GM11168 (cell line): Measurements from ENCODE around the gene ANKMY2.
"Not testable (repeated sequence)": the region's sequence is repeated elsewhere in the genome, so short reads cannot be mapped to it uniquely, and the experiment has no call there.

ENCODE experiments used
- in situ Hi-C: fragments of 300-500 bp; cut with MboI; formaldehyde crosslinking; loops from one replicate; pipeline ENCODE4 v1.12.0; 2022; ENCODE audit warnings: low sequenced_read_pairs; ENCODE audit not compliant: unreplicated experiment

ANKMY2 gene

DNA sequence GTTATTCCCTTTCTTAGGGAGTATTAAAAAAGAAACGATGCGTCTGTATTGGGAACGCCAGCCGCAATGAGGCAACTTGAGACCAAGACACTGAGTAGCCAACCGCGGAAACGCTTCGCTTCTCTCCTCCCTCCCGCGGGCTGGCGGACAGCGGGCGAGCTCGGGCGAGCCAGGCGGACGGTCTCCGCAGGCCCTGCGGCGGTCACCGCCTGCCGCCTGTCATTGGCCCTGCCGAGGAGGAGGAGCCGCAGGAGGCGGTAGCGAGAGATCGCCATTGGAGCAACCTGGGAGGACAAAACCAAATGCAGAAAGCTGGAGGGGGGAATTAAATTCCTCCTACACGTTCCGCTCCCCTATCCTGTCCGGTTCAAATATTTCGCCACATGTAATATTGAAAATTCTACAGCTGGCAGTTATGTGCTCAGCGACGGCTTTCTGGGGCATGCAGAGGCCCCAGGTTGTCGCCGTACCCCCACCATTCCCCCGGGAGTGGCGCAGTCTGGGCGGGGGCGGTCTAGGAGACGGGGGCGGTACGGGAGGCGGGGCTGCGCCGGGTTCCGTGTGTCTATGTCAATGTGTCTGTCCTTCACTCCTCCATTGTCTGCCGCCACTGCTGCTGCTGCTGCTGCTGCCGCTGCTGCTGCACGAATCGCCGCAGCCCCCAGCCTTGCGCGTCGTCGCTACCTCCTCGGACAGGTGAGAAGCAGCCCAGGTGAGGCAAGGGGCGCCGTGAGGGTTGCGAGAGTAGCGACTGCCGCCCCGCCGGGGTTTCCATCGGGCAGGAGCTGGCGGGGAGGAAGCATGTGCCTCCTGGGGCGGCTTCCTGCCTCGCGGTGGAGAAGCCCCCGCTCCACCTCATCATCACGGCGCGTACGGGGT, at the start of gene ANKMY2, which contains the start of gene BZW2:
TSS of gene ANKMY2 (minus strand) at position 162 of the 879 bp plus-strand sequence. CDS start 181 bp downstream, outside the sequence.
TSS of gene BZW2 (plus strand) at position 589 of the 879 bp plus-strand sequence. CDS start 19,263 bp downstream, outside the sequence.
- in situ Hi-C loops = no loop called here

GRCh38 chr7:16694806-16695205, 49.3 kb upstream of the ANKMY2 start:
- in situ Hi-C loops = no loop called here

- in situ Hi-C loops = no loop called here
Observed at GRCh38 chr7:16693601-16694318, 48.2 kb upstream of the ANKMY2 start.

- in situ Hi-C loops = no loop called here
Observed at GRCh38 chr7:16691241-16691640, 45.7 kb upstream of the ANKMY2 start.

DNA sequence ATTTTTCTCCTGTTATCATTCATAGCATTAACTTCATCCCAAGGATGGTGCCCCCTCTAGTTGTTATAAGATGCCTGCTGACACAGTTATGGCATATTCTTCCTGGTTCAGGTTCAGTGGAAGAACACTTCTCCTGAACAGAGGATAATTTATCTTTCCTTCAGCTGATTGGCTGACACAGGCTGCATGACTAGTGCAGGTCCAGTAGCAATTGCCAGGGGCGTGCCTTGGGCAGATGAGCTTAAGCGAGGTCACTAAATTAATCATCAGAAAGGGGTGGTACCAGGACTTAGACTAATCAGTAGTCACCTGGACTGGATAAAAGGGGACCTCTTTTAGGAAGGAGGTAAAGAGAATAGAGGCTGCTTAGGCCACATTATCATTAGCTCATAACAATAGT, 42.7 kb upstream of the ANKMY2 start:
- in situ Hi-C loops = no loop called here

DNA sequence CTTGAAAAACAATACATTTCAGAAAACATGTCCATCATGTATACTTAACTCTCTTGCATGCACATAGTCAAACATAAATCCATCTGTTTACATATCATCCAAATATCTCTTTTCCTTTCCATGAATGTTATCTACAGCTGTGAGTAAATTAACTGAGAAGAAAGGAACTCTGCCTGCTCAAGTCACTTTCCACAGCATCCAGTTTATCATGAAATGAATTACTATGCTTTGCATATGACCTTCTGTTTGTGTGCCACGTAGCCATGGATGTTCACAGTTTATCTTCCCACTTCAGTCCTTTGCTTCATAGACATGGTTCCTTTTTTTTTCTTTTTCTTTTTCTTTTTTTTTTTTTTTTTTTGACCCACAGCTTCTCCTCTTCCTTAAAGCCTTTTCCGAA, 40.0 kb upstream of the ANKMY2 start:
- in situ Hi-C loops = no loop called here

GRCh38 chr7:16684935-16685334, 39.4 kb upstream of the ANKMY2 start:
- in situ Hi-C loops = no loop called here

GRCh38 chr7:16678645-16679566, 33.4 kb upstream of the ANKMY2 start:
- in situ Hi-C loops = not testable (repeated sequence)

DNA sequence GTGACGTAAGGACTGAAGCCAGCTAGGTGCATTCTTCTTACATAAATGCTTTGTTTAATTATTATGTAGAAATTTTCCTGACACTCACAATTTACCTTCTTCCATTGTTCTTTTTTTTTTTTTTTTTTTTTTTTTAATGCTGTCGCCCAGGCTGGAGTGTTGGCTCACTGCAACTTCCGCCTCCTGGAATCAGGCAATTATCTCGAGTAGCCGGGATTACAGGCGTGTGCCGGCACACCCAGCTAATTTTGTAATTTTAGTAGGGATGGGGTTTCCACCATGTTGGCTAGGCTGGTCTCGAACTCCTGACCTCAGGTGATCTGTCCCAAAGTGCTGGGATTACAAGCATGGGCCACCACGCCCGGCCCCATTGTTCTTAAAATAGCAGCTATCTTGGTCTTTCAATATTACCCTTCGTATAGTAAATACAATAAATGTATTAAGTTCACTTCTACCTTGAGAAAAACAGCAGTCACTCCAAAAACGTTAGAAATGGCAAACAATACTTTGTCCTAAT, 32.5 kb upstream of the ANKMY2 start:
- in situ Hi-C loops = no loop called here

- in situ Hi-C loops = no loop called here
Observed at GRCh38 chr7:16675277-16675676, 29.7 kb upstream of the ANKMY2 start.

- in situ Hi-C loops = no loop called here
Observed at GRCh38 chr7:16671811-16672210, 26.3 kb upstream of the ANKMY2 start.

- in situ Hi-C loops = no loop called here
Observed at GRCh38 chr7:16670731-16671344, 25.3 kb upstream of the ANKMY2 start.

GRCh38 chr7:16670021-16670420, 24.5 kb upstream of the ANKMY2 start:
- in situ Hi-C loops = no loop called here

DNA sequence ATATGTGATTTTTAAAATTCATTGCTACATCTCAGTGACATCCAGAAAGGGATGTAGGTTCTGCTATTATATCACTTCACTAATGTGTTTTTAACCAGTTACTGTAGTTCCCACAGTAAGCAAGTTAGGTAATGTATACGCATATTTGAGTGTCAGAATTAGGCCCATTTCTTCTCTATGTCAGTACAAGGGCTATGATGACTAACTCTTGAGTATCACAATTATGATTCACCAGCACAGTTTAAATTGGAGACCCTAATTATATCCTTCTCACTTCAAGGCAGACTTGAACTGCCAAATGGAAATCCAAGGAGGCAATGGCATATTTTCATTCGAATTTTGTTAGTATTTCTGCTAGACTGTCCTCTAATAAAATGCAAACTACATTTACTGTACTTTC, 24.0 kb upstream of the ANKMY2 start:
- in situ Hi-C loops = no loop called here

DNA sequence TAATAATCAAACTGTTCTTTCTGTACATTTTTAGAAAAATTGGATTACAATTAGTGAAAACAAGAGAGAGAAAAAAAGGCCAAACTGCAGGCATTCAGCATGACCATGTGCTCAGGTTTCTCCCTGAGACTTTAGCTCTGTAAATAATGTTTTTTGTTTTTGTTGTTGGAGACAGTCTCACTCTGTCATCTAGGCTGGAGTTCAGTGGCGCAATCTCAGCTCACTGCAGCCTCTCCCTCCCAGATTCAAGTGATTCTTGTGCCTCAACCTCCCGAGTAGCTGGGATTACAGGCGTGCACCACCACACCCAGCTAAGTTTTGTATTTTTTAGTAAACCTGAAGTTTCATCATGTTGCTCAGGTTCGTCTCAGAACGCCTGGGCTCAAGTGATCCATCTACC, 23.4 kb upstream of the ANKMY2 start:
- in situ Hi-C loops = no loop called here

DNA sequence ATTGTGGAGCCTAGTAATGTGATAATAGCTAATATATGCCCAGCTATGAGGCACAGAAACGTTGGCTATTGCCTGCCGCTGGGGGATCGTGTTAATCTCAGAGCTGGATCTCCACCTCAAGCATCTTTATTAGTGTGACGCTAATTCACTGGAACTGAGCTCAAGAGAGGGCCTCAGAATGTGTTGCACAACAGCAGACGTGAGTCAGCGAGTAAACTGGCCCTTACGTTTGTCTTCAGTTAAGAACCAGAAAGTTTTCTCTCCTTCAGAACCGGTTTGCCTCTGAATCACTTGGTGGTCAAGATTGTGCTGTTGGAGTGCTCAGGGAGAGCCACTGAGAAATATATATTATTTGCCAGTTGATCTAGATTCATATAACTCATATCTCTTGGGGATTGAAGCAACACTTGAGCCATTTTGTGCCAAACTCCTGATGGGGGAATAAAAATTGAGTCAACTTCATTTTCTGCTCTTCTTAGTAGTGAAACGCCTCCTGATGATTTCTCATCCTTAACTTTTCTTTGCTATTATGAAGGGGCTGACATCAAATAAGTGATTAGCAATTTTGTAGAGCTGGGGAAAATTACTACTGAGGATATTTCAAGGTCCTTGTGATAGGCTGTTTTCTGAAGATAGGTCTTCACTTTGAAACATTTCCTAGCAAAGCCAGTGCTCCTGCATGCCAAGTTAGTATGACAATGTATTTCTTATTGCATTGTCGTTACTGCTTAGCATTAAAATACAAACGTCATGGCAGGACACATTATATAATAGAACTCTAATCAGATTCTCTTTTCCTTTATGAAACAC, 22.7 kb upstream of the ANKMY2 start:
- in situ Hi-C loops = no loop called here

- in situ Hi-C loops = no loop called here
Observed at GRCh38 chr7:16667355-16667754, 21.8 kb upstream of the ANKMY2 start.

DNA sequence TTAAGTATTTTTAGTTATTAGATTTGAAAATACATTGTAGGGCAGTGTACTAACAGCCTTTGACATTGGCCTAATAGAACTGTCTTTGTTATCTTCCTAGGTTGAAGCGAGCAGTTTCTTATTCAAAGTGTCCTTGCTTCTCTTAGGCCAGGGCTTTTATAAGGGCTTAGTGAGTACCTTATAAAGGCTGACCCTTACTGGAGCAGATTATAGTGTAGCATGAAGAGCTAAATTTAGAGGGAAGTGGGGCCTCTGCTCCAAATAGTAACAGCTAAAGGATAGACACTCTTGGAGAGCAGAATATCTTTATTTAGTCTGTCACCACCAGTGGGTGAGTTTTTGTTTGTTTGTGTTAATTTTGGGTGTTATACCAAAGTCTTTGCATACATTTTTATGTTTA, 16.4 kb upstream of the ANKMY2 start:
- in situ Hi-C loops = no loop called here
